Femur (tissue), 1 donor: Measurements from ENCODE around the gene ATP2A3.
A peak's percentile ranks its signal among the peaks of the same experiment; 100 is the strongest.

ENCODE experiments used
- DNase-seq: peaks from one replicate; pipeline ENCODE4 v3.0.0-alpha.2; 2017

ATP2A3 gene

DNA sequence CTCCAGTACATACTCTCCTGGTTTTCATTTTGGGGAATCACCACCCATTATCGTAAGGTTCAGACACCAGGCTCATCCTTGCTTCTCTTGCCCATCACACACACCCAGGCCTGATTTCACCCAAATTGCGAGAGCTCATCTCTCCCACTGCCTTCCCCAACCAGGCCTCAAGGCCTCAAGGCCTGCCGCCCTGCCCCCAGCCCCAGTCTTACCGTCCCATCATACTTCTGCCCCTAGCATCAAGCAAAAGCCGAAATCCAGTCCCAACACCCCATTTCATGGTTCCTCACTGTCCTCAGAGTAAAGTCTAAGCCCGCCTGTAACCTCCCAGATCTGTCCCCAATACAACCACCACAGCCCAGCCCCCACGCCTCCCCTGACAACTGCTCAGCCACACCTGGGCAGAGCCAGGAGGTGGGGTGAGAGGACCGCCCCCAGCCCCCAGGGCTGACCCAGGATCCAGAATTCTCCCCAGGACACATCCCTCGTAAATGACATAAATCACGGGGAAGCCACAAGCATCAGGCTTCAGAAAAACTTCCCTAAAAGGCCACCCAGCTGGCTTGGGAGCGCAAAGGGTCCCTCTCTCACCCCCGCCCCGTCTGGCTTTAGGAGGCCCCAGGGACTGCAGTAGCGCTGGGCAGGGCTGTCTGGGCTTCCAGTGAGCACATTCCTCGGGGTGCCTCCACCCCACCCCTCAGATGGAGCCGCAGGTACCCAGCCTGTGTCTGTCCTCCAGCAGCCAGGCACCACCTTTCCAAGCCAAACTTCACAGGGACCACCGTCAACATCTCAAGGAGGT is 38.4 kb downstream of the ATP2A3 start:
- no peak for DNase-seq

GRCh38 chr17:3924512-3925350 is 39.5 kb downstream of the ATP2A3 start:
- no peak for DNase-seq

DNA sequence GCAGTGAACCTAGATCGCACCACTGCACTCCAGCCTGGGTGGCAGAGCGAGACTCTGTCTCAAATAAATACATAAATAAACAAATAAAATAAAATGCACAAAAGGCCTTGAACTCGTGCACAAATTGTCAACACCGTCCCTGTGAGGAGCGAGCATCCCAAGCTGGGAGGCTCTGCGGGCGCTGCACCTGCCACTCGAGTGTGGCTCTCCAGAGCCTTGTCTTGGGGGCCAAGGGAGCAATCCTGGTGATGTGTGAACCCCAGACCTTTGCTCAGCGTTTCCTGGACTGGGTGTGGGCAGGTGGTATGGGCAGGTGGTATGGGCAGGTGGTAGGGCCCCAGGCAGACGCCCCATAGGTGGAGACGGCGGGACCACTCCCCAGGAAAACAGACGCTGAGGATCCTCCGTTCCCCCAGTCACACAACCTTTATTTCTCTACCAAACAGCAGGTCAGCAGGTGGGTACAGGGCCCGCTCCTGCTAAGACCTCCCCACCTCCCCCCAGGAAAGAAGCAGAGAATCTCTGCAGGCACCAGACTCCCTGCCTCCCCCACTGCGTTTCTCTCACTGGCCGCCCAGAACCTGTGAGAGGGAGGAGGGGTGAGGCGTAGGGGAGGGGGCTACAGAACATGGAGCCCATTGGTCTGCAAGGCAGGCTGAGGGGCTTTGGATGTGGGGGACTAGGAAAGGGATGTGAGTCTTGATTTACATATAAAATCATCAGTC is 40.6 kb downstream of the ATP2A3 start:
- no peak for DNase-seq

DNA sequence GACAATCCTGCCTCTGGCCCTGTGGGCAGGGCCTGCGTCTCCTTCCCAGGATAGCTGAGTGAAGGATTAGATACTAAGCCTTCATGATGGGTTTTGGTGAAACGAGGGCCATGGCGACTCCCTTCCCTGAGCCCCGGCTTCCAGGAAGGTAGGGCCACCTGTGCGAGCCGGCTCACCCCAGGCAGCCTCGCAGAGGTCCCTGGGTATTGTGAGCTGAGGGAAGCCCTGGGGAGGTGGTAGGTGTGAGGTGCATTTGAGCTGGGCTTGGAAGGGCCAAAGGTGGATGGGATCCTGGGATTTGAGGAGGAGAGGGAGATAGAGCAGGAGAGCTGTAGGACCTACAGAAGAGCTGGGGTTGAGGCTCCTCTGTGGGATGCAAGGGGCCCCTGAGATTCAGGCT is 41.5 kb downstream of the ATP2A3 start:
- DNase-seq = no peak

- DNase-seq = no peak
These were observed 42.5 kb downstream of the ATP2A3 start for GRCh38 chr17:3921502-3922319.

GRCh38 chr17:3921006-3921405 is 43.2 kb downstream of the ATP2A3 start:
- DNase-seq = no peak

- DNase-seq = no peak
These were observed 45.1 kb downstream of the ATP2A3 start for GRCh38 chr17:3919123-3919624.

DNA sequence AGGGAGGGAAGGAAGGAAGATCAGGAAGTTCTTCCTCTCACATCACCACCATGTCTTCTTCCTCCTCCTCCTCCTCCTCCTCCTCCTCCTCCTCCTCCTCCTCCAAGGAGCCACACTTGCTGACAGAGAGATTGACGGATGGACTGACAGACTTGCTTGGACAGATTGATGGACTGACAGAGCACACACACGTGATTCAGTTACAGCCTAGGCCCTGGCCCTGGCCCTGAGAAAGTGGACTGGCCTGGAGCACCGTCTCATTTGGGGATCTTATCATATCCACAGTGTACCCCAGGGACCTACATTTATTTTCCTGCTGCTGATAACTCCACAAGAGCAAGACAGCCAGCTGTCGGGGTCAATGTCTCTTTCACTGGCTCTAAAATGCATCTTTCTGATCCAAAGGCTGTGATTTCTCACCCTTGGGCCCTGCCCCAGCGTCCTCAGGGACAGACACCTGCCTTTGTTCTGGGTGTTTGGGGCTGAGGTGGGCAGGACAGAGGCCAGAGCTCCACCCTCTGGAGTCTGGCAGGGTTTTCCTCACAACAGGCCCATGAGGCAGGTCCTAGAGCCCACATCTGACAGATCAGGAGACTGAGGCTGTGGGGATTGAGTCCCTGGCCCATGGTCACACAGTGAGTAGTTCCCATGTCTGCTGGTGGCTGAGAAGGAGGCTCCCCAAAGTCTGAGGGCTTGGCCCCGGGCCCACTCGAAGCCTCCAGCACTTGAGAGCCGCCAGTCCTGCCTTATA is 45.7 kb downstream of the ATP2A3 start:
- DNase-seq = no peak

GRCh38 chr17:3917391-3917931 is 46.8 kb downstream of the ATP2A3 start:
- no peak for DNase-seq

DNA sequence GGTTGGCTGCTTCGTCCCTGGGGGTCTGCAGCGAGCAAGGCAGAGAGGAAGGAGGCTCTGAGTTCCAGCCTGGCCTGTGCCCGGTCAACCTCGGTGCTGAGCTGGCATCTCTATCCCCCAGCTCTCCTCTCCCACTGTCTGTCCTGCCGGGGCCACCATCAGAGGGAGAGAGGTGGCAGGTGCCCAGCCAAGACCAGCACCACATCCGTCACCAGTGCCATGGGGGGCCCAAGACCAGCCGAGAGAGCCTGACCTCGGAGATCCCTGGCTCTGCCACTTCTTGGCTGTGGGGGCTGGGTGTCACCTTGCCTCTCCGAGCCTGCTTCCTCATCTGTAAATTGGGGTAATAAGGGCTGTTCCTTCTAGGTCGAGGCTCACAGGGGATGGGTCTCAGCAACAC is 47.4 kb downstream of the ATP2A3 start:
- DNase-seq = no peak

- DNase-seq = no peak
These were observed 48.1 kb downstream of the ATP2A3 start, which contains the start of gene P2RX1 for GRCh38 chr17:3915995-3916696. Gene P2RX1 (minus strand): TSS chr17:3916465. CDS start chr17:3916225, 240 bp downstream.

DNA sequence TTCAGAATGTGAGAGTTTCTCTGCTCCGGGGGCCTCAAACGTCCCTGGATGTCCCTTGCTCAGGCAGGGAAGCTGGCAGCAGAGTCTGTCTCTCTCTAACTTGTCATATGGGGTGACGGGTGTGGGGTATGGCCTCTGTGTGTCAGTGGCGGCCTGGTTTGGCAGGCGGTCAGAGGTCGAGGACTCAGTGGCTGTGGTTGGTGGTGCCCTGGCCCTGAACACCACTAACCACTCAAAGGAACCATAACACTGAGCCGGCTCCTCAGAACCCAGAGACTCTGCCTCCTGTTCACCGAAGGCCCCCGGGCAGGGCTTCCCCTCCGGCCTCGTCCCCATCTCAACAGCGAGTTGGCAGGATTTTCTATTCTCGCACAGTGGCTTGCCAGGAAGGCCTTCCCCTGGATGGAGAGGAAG is 48.6 kb downstream of the ATP2A3 start:
- no peak for DNase-seq

DNA sequence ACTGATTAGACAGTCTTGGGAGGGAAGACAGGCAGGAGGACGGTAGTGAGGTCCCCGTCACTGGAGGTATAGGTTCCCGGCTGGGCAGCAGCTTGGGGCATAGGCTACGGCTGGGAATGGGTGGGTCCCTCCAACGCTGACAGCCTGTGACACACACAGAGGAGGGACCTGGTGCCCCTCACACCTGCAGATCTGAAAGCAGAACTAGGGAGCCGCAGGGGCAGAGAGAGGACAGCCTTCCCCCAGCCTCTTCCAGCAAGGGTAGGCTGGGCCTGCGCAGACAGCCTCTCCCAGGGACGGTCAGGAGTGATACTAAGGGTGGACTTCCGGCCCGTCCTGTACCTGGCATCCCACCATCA is 49.9 kb downstream of the ATP2A3 start:
- no peak for DNase-seq

- peak; percentile 88 for DNase-seq
These were observed 50.5 kb downstream of the ATP2A3 start for GRCh38 chr17:3913531-3914311.

DNA sequence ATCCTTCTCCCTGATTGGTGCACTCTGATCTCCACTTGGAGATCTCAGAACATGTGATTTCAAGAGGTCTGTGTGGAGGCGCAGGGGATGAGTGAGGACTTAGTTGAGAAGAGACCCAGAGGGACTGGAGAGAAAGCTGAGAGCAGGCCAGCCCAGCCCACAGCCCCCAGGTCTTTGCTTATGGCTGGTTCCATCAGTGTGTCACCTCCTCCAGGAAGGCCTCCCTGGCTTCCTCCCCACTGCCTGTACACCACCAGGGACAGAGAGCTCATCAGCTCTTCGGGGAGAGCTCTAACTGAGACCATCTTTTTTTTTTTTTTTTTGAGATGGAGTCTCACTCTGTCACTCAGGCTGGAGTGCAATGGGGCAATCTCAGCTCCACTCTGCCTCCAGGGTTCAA is 51.4 kb downstream of the ATP2A3 start:
- no peak for DNase-seq

- peak; percentile 82 for DNase-seq
These were observed 52.8 kb downstream of the ATP2A3 start for GRCh38 chr17:3911271-3912053.

DNA sequence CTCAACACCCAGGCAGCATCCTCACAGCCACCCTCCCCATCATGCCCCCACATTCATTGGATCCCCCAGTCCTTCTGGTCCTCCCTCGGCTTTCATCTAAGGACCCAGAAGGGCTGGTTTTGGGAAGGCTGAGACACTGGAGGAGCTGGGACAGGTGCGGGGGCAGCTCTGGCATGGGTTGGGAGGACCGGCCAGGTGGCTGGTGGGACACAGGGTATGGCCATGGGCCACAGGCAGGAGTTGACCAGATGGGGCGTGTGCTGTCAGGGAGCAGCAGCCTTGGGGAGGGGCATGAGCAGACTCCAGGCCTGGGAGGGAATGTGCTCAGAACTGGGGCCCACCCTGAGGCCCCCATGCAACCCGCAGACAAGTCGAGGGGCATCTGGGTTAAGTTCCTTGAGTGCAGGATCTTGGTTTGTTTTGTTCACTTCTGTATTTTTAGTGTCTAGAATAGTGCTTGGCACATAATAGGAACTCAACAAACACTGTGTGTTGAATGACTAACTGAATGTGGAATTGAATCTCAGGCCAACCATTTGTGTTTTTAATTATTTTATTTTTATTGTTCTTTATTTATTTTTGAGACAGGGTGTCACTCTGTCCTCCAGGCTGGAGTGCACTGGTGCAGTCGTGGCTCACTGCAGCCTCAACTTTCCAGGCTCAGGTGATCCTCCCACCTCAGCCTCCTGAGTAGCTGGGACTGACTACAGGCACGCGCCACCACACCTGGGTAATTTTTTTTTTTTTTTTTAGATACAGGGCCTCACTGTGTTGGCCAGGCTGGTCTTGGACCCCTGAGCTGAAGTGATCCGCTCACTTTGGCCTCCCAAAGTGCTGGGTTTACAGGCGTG is 53.6 kb downstream of the ATP2A3 start:
- no peak for DNase-seq

DNA sequence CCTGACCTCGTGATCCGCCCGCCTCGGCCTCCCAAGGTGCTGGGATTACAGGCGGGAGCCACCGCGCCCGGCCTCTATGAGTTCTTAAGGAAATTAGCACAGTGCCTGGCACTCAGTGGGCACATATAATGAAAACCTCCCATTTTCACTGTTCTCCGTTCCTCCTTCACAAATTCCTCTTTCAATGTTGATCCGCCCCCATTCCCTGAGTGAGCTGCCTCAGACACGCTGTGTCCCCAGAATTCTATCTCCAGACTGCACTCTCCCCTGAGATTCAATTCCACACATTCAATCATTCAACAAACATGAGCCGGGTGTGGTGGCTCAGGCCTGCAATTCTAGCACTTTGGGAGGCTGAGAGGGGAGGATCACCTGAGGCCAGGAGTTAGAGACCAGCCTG is 55.0 kb downstream of the ATP2A3 start:
- DNase-seq = no peak
